Neural progenitor cell (in vitro differentiated cells): Measurements from ENCODE around the gene CATSPER3. TPM values are rescaled to one million over a fixed set of nuclear protein-coding genes. Genes with fewer than 3 reads are reported as not detected.
A peak's percentile ranks its signal among the peaks of the same experiment; 100 is the strongest.

Experiments used
- DNase-seq: peaks from one replicate; pipeline ENCODE4 v3.0.0-alpha.2; 2016; ENCODE audit warnings: low spot score
- H2AFZ ChIP-seq: fragments of 200-600 bp; sonication (generic); replicated peaks from 2 replicates; pipeline ENCODE4 v1.6.1; 2016; ENCODE audit warnings: antibody characterized with exemption
- H3F3A ChIP-seq: fragments of 200-600 bp; sonication (generic); 2 replicates; pipeline ENCODE4 v1.6.1; 2016; ENCODE audit warnings: antibody characterized with exemption, low read depth
- H3K27ac ChIP-seq: fragments of 200-600 bp; sonication (generic); 2 replicates; pipeline ENCODE4 v1.5.1; 2016; ENCODE audit warnings: mild to moderate bottlenecking
- H3K27me3 ChIP-seq: fragments of 200-600 bp; sonication (generic); 2 replicates; pipeline ENCODE4 v1.6.1; 2016; ENCODE audit warnings: mild to moderate bottlenecking, moderate library complexity
- H3K36me3 ChIP-seq: fragments of 200-600 bp; sonication (generic); 2 replicates; pipeline ENCODE4 v1.5.1; 2016
- H3K4me1 ChIP-seq: fragments of 200-600 bp; sonication (generic); 2 replicates; pipeline ENCODE4 v1.6.1; 2016; ENCODE audit warnings: mixed run types
- H3K4me2 ChIP-seq: fragments of 200-600 bp; sonication (generic); 2 replicates; pipeline ENCODE4 v1.6.1; 2016
- H3K4me3 ChIP-seq: fragments of 200-600 bp; sonication (generic); 2 replicates; pipeline ENCODE4 v1.5.1; 2016
- H3K79me2 ChIP-seq: fragments of 200-600 bp; sonication (generic); 2 replicates; pipeline ENCODE4 v1.6.1; 2016; ENCODE audit warnings: low read depth
- H3K9ac ChIP-seq: fragments of 200-600 bp; sonication (generic); 2 replicates; pipeline ENCODE4 v1.6.1; 2016
- H3K9me3 ChIP-seq: fragments of 200-600 bp; sonication (generic); 2 replicates; pipeline ENCODE4 v1.5.1; 2016; ENCODE audit warnings: low read depth
- H4K20me1 ChIP-seq: fragments of 200-600 bp; sonication (generic); 2 replicates; pipeline ENCODE4 v1.6.1; 2016; ENCODE audit warnings: low read depth
- H3K27ac Mint-ChIP-seq: 3 replicates; pipeline ENCODE4 v1.8.0; 2021; ENCODE audit warnings: mixed read lengths
- H3K27me3 Mint-ChIP-seq: 2 replicates; pipeline ENCODE4 v1.8.0; 2022; ENCODE audit warnings: low read depth, mild to moderate bottlenecking, inconsistent platforms, moderate library complexity, mixed read lengths; ENCODE audit not compliant: insufficient read depth
- H3K36me3 Mint-ChIP-seq: 3 replicates; pipeline ENCODE4 v1.8.0; 2021; ENCODE audit warnings: mixed read lengths
- H3K4me1 Mint-ChIP-seq: 3 replicates; pipeline ENCODE4 v1.8.0; 2021; ENCODE audit warnings: mixed read lengths
- H3K4me3 Mint-ChIP-seq: 3 replicates; pipeline ENCODE4 v1.8.0; 2021; ENCODE audit warnings: mild to moderate bottlenecking, moderate library complexity, mixed read lengths
- H3K9me3 Mint-ChIP-seq: 3 replicates; pipeline ENCODE4 v1.8.0; 2020; ENCODE audit warnings: mixed read lengths
- CTCF ChIP-seq: fragments of 200-600 bp; sonication (generic); IDR thresholded peaks from 2 replicates; pipeline ENCODE4 v1.5.1; 2017; ENCODE audit warnings: antibody characterized with exemption, mild to moderate bottlenecking
- EZH2 ChIP-seq: fragments of 200-600 bp; sonication (generic); IDR thresholded peaks from 2 replicates; pipeline ENCODE4 v1.6.1; 2017; ENCODE audit warnings: antibody characterized with exemption, mild to moderate bottlenecking, moderate library complexity
- EZH2phosphoT487 ChIP-seq: fragments of 200-600 bp; sonication (generic); IDR thresholded peaks from 2 replicates; pipeline ENCODE4 v1.6.1; 2017; ENCODE audit warnings: antibody characterized with exemption
- total RNA-seq: library from RNA; depleted of rRNA; stranded (reverse); fragments of >200 nt; gene quantifications from 2 replicates; pipeline ENCODE4 v1.2.3, GENCODE V29; 2015; ENCODE audit warnings: low replicate concordance

The CATSPER3 gene
- total RNA-seq, 1 donor from 2014 or later = not detected

- Histone ChIP-seq H3K27me3 (peaks cover 100% of the 10 kb centered on the region), H3K27ac (no peak overlapping the region), H3K9ac (no peak overlapping the region), H3K79me2 (no peaks in the 10 kb centered on the region), H4K20me1 (peaks cover 94% of the 10 kb centered on the region), H3F3A (peaks cover 42% of the 10 kb centered on the region), H3K4me1 (peaks cover 31% of the 10 kb centered on the region), H3K9me3 (no peaks in the 10 kb centered on the region), H2AFZ (no peak overlapping the region), H3K4me3 (no peak overlapping the region), H3K4me2 (no peak overlapping the region), H3K36me3 (no peaks in the 10 kb centered on the region)
- DNase-seq = no peak
- H3K36me3 Mint-ChIP-seq = no peaks in the 10 kb centered on the region
- H3K27me3 Mint-ChIP-seq = peaks cover 78% of the 10 kb centered on the region
- peaks cover 5% of the 10 kb centered on the region for H3K9me3 Mint-ChIP-seq
- TF ChIP-seq CTCF = no peak
- no peak for TF ChIP-seq EZH2
- TF ChIP-seq EZH2phosphoT487 = no peak
- no peak overlapping the region for H3K4me3 Mint-ChIP-seq
- H3K4me1 Mint-ChIP-seq = peaks cover 20% of the 10 kb centered on the region
- no peak overlapping the region for H3K27ac Mint-ChIP-seq
Measured at GRCh38 chr5:135035678-135036030, 67.9 kb downstream of the CATSPER3 start.

GRCh38 chr5:135036405-135036804 lies 68.7 kb downstream of the CATSPER3 start:
- H4K20me1 ChIP-seq = peaks cover 94% of the 10 kb centered on the region
- Mint-ChIP-seq H3K4me3 (no peak overlapping the region), H3K27me3 (peaks cover 79% of the 10 kb centered on the region)

GRCh38 chr5:135037519-135038204 lies 70.0 kb downstream of the CATSPER3 start:
- Histone ChIP-seq H3K4me1 (peaks cover 24% of the 10 kb centered on the region), H3K9me3 (no peaks in the 10 kb centered on the region), H2AFZ (no peak overlapping the region), H3K4me3 (no peak overlapping the region), H3K27me3 (peaks cover 100% of the 10 kb centered on the region), H3K9ac (no peak overlapping the region), H3K27ac (no peak overlapping the region), H3K36me3 (no peaks in the 10 kb centered on the region), H3K79me2 (no peaks in the 10 kb centered on the region), H3K4me2 (no peak overlapping the region), H4K20me1 (peaks cover 85% of the 10 kb centered on the region), H3F3A (peaks cover 25% of the 10 kb centered on the region)
- Mint-ChIP-seq H3K4me1 (peaks cover 19% of the 10 kb centered on the region), H3K27me3 (peaks cover 79% of the 10 kb centered on the region), H3K9me3 (peaks cover 5% of the 10 kb centered on the region), H3K27ac (no peak overlapping the region), H3K36me3 (no peaks in the 10 kb centered on the region), H3K4me3 (no peak overlapping the region)
- no peak for TF ChIP-seq EZH2
- no peak for TF ChIP-seq CTCF
- no peak for TF ChIP-seq EZH2phosphoT487
- peak; percentile 46 for DNase-seq

More at GRCh38 chr5:135036405-135036804, 68.7 kb downstream of the CATSPER3 start:
- Histone ChIP-seq H3K9me3 (no peaks in the 10 kb centered on the region), H3K36me3 (no peaks in the 10 kb centered on the region), H3K27me3 (peaks cover 100% of the 10 kb centered on the region), H3K4me1 (peaks cover 31% of the 10 kb centered on the region), H2AFZ (no peak overlapping the region), H3K79me2 (no peaks in the 10 kb centered on the region), H3K27ac (no peak overlapping the region), H3K4me3 (no peak overlapping the region), H3K9ac (no peak overlapping the region), H3K4me2 (no peak overlapping the region), H3F3A (peaks cover 36% of the 10 kb centered on the region)
- Mint-ChIP-seq H3K36me3 (no peaks in the 10 kb centered on the region), H3K27ac (no peak overlapping the region), H3K4me1 (peaks cover 23% of the 10 kb centered on the region), H3K9me3 (peaks cover 5% of the 10 kb centered on the region)
- TF ChIP-seq EZH2 (no peak), EZH2phosphoT487 (no peak), CTCF (no peak)
- no peak for DNase-seq
